Gastroesophageal sphincter (tissue), 3 donors: ENCODE measurements around the gene CSNK1D.

ENCODE experiments used
- CTCF ChIP-seq, 4 experiments: fragments of 200-600 bp in 2 of 4; fragments of 450-650 bp in 2 of 4; sonication (generic) in 1 of 4; IDR thresholded peaks; one replicate each; pipeline ENCODE4 v1.5.1; 2017 to 2019; ENCODE audit warnings: antibody characterized with exemption in 4 of 4, mild to moderate bottlenecking in 2 of 4, moderate library complexity in 2 of 4
- POLR2A ChIP-seq, 2 donors: fragments of 450-650 bp; IDR thresholded peaks; one replicate each; pipeline ENCODE4 v1.6.1; 2017; ENCODE audit warnings: antibody characterized with exemption in 2 of 2, mild to moderate bottlenecking in 2 of 2, moderate library complexity in 1 of 2

DNA sequence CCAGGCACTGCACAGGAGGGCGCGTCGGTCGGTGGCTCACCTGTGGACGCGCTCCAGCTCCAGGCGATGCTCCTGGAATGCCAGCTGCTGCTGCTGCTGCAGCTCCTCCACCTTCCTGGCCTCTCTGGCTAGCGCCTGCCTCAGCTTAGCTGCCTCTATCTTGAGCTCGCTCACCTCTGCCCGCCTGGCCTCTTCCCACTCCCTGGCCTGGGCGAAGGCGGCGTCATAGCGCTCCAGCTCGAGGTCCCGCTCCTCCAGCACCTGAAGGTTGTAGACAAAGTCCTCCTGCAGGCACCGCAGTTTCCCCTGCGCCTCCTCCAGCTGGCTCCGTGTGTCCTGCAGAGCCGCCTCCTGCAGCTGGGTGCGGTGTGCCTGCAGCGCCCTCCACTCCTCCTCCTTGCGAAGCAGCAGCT, 72.0 kb downstream of the CSNK1D start:
- TF ChIP-seq POLR2A (IDR thresholded peaks at IDR 0.05) (no peak), CTCF (IDR thresholded peaks at IDR 0.05) (no peak)
